Upper lobe of left lung (tissue), 4 donors: ENCODE measurements around the gene NCAPD3.

Experiments used
- CTCF ChIP-seq, 6 experiments: fragments of 450-650 bp in 4 of 6; fragments of 200-600 bp in 2 of 6; sonication (generic) in 2 of 6; IDR thresholded peaks; one replicate each; pipeline ENCODE4 v1.5.1; 2016 to 2019; ENCODE audit warnings: antibody characterized with exemption in 6 of 6
- POLR2AphosphoS5 ChIP-seq, 2 donors: sonication (generic); formaldehyde crosslinking; IDR thresholded peaks; one replicate each; pipeline ENCODE4 v1.5.1; 2017; ENCODE audit warnings: antibody characterized with exemption in 2 of 2

- TF ChIP-seq CTCF (IDR thresholded peaks at IDR 0.05) (no peak), POLR2AphosphoS5 (IDR thresholded peaks at IDR 0.05) (no peak)
Measured at GRCh38 chr11:134149371-134149770, 74.4 kb downstream of the NCAPD3 start.
